ENCODE data around the gene CCNF. TPM values are rescaled to one million over a fixed set of nuclear protein-coding genes. Genes with fewer than 3 reads are reported as not detected.
A peak's percentile ranks its signal among the peaks of the same experiment; 100 is the strongest.

The CCNF gene
- total and polyA plus RNA-seq, 9 of the 15 experiments (the other 6 are each of a cell fraction or from before 2014, with no cell fraction given), result 4.1 to 70.1 (median 29.5) TPM

- TF ChIP-seq ZBTB43 (CRISPR knock-in tag; IDR thresholded peaks at IDR 0.05) (no peak), AFF4 (CRISPR knock-in tag; IDR thresholded peaks at IDR 0.05) (no peak), CLOCK (CRISPR knock-in tag; IDR thresholded peaks at IDR 0.05; ENCODE audit: borderline replicate concordance) (no peak), ZBTB34 (CRISPR knock-in tag; IDR thresholded peaks at IDR 0.05) (no peak), USF1 (CRISPR knock-in tag; IDR thresholded peaks at IDR 0.05) (peak; percentile 26; the same call in 1 of the 2 replicates), MAX (CRISPR knock-in tag; IDR thresholded peaks at IDR 0.05) (peak; percentile 26), ID3 (CRISPR knock-in tag; IDR thresholded peaks at IDR 0.05) (no peak), ID3 (tag; IDR thresholded peaks at IDR 0.05) (0 out of 2 replicates have a peak, but pooled peaks have one; percentile 48), HNRNPL (IDR thresholded peaks at IDR 0.05; ENCODE audit: low read depth, low read length) (no peak), STAT5A (IDR thresholded peaks at IDR 0.05; ENCODE audit: borderline replicate concordance, low read length) (no peak), NCOA1 (IDR thresholded peaks at IDR 0.05; ENCODE audit: low read depth) (no peak), ZNF3 (CRISPR knock-in tag; IDR thresholded peaks at IDR 0.05) (no peak), DDX20 (tag; IDR thresholded peaks at IDR 0.05; ENCODE audit: low read depth) (no peak), MXI1 (IDR thresholded peaks at IDR 0.05; ENCODE audit: low read depth, low read length) (no peak)
Observed at GRCh38 chr16:2475413-2476344, 46.4 kb downstream of the CCNF start (continued).

Data from K562 (cell line).